Muscle of leg (tissue), 16 donors: Measurements from ENCODE around the gene ERN2. TPM values are rescaled to one million over a fixed set of nuclear protein-coding genes. Genes with fewer than 3 reads are reported as not detected.
A peak's percentile ranks its signal among the peaks of the same experiment; 100 is the strongest.
"Not testable (repeated sequence)": the region's sequence is repeated elsewhere in the genome, so short reads cannot be mapped to it uniquely, and the experiment has no call there.

ENCODE experiments used
- DNase-seq: peaks from one replicate; pipeline ENCODE4 v3.0.0; 2013
- H3K27ac ChIP-seq: one replicate; pipeline ENCODE4 v1.5.1; 2013; ENCODE audit warnings: mild to moderate bottlenecking, low read length, control low read depth
- H3K27me3 ChIP-seq: one replicate; pipeline ENCODE4 v1.6.1; 2013; ENCODE audit warnings: low read length; ENCODE audit not compliant: control insufficient read depth, insufficient read depth
- H3K36me3 ChIP-seq: one replicate; pipeline ENCODE4 v1.6.1; 2013; ENCODE audit warnings: low read length; ENCODE audit not compliant: control insufficient read depth, insufficient read depth
- H3K4me1 ChIP-seq: one replicate; pipeline ENCODE4 v1.6.1; 2013; ENCODE audit warnings: low read length; ENCODE audit not compliant: control insufficient read depth, insufficient read depth
- H3K4me3 ChIP-seq: one replicate; pipeline ENCODE4 v1.5.1; 2013; ENCODE audit warnings: low read length, control low read depth
- H3K9me3 ChIP-seq: replicated peaks from 2 replicates; pipeline ENCODE4 v1.6.1; 2013; ENCODE audit warnings: low read depth, low read length; ENCODE audit not compliant: control insufficient read depth
- WGBS: methylation state at CpG from one replicate; pipeline ENCODE4 v1.1.5; 2013; ENCODE audit warnings: missing lambda C conversion rate; ENCODE audit not compliant: insufficient coverage; 5-methylcytosine and 5-hydroxymethylcytosine counted together
- long read RNA-seq, 11 donors: transcript quantifications; one replicate each; lab custom pipeline, GENCODE V29; 2026
- polyA plus RNA-seq, 8 donors: library from polyadenylated mRNA; unstranded; fragments of 120-200 nt; gene quantifications; one replicate each; pipeline versions ENCODE4 v1.2.1 to v1.2.3, GENCODE V29; 2013; ENCODE audit warnings: inconsistent platforms in 1 of 8, low replicate concordance in 1 of 8; ENCODE audit not compliant: insufficient read length in 8 of 8, insufficient read depth in 1 of 8
- total RNA-seq: library from RNA; stranded (reverse); fragments of 120-200 nt; gene quantifications from one replicate; pipeline ENCODE4 v1.2.4, GENCODE V29; 2013

ERN2 gene
- total RNA-seq (0.04 TPM), polyA plus RNA-seq (under 1 TPM; 0.05 to 0.28 (median 0.10) TPM)
- long read RNA-seq, donor 1: 0 reads
- long read RNA-seq, donor 2: 0 reads
- long read RNA-seq, donor 3: 0 reads
- long read RNA-seq, donor 4: 0 reads
- long read RNA-seq, donor 5: 0 reads
- long read RNA-seq, donor 6, partial matches to known transcripts: 9 of 9 reads
- long read RNA-seq, donor 6, other reads (novel, unspliced or antisense): 0 of 9 reads
- long read RNA-seq, donor 7: 0 reads
- long read RNA-seq, donor 8: 0 reads
- long read RNA-seq, donor 9: 0 reads
- long read RNA-seq, donor 10: 0 reads
- long read RNA-seq, donor 11: 0 reads

GRCh38 chr16:23712976-23713375, at the start of gene ERN2:
Gene ERN2, minus strand, starts transcription at chr16:23713222. Its CDS starts 35 bp downstream, at chr16:23713187.
- 1% methylated on average over 37 of the region's 37 CpGs for WGBS
- DNase-seq: no peak
- H3K9me3 ChIP-seq: peaks cover 2% of the 10 kb centered on the region
- no peak within 1 kb of the TSS for H3K27ac ChIP-seq
- no peak within 1 kb of the TSS for H3K4me3 ChIP-seq
- H3K4me1 ChIP-seq: no peaks in the 10 kb centered on the region
- H3K27me3 ChIP-seq: peaks cover 31% of the 10 kb centered on the region
- H3K36me3 ChIP-seq: no peaks in the 10 kb centered on the region

- Histone ChIP-seq H3K4me3 (no peak overlapping the region), H3K27ac (no peak overlapping the region), H3K27me3 (peaks cover 39% of the 10 kb centered on the region), H3K36me3 (no peaks in the 10 kb centered on the region), H3K9me3 (no peaks in the 10 kb centered on the region), H3K4me1 (peaks cover 11% of the 10 kb centered on the region)
- DNase-seq: no peak
- WGBS: 100% methylated on average over 1 of the region's 6 CpGs
Observed at GRCh38 chr16:23757937-23758619, 45.1 kb upstream of the ERN2 start.

- H3K4me3 ChIP-seq: no peak overlapping the region
- no peaks in the 10 kb centered on the region for H3K36me3 ChIP-seq
- H3K27me3 ChIP-seq: peaks cover 39% of the 10 kb centered on the region
- no peak overlapping the region for H3K27ac ChIP-seq
- no peak for DNase-seq
- H3K9me3 ChIP-seq: no peaks in the 10 kb centered on the region
- peaks cover 11% of the 10 kb centered on the region for H3K4me1 ChIP-seq
- WGBS: 85% methylated on average over 5 of the region's 9 CpGs
Observed at GRCh38 chr16:23757116-23757515, 44.1 kb upstream of the ERN2 start.

DNA sequence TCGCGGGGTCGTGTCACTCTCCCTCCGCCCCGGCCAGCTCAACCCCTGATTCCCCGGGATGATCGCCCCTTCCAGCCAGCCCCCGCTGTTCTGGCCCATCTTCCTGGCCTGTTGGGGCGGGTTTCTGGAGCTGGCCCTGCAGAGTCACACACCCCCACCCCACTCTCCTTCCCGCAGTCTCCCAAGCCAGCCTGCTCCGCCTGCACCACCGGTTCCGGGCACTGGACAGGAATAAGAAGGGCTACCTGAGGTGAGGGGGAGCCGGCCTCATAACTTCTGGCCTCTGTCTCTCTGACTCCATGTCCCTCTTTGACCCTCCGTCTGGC, 42.4 kb upstream of the ERN2 start:
- no peak overlapping the region for H3K27ac ChIP-seq
- no peaks in the 10 kb centered on the region for H3K9me3 ChIP-seq
- WGBS: 26% methylated on average over 9 of the region's 15 CpGs
- H3K4me3 ChIP-seq: no peak overlapping the region
- H3K36me3 ChIP-seq: no peaks in the 10 kb centered on the region
- DNase-seq: no peak
- H3K4me1 ChIP-seq: peaks cover 11% of the 10 kb centered on the region
- H3K27me3 ChIP-seq: peaks cover 39% of the 10 kb centered on the region

DNA sequence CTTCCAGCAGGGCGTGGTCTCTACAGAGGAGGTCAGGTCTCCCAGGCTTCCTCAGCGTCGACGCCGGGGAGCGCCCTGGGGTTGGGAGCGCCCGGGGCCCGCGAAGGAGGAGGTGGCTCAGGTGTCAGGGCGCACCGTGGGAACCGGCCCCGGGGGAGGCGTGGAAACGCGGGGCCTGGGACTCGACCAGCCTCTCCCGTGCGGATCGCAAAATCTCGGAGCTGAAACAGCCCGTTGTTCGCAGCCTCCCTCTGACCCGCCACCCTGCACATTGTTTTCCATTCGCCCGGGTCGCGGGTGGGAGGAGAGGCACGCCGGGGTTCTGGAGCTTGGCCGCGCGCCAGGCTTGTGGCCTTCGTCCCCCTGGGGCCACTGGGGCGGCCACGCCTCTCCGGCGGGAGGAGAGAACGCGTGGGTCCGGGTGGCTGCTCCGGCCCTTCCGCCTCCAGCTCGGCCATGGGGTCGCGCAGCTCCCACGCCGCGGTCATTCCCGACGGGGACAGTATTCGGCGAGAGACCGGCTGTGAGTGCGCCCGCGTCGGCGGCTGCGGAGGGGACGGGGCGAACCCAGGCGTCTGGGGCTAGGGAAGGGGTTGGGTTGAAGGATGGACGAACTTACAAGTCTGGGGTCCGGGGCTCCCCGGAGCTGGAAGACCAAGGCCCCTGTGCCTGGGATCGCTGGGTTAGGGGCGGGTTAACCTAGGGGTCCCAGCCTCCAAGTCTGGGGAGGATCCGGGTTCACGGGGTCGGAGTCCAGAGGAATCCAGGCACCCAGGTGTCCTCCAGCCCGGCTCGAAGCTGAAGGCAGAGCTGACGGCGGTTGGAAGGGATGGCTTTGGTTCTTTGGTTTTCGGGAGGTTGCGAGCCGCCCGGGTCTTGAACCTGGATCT, 41.8 kb upstream of the ERN2 start, which contains the start of gene CHP2:
TSS of gene CHP2 (plus strand) at position 433 of the 890 bp plus-strand sequence. CDS start at position 457, 24 bp downstream.
- 4% methylated on average over 70 of the region's 80 CpGs for WGBS
- peaks cover 39% of the 10 kb centered on the region for H3K27me3 ChIP-seq

DNA sequence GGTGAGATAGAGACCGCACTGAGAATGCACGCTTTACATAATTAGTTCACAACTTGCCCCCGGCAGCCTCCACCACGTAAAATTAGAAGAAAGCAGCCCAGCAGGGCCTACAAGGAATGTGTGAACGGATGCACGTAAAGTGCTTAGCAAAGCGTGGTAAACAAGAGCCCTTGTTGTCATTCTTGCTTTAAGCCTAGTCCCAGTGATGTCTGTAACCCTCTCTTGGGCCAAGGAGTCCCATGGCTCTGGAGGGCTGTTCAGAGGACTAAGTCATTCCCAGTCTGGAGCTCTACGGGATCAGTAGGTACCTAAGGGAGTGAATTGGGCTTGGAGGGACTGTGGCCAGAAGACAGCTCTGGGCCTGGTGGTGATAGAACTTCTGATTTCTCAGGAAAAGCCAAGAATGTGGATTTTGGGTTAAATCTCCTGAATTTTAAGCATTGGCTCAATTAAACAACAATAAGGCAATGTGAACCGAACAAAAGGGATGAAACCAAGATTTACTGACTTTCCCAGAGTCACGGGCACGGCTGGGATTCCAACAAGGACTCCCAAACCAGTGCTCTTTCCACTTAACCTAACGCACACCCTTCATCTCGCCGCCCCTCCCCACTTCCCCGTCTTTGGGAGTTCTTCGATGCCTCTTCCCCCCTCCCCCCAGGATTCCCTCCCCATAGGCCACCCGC, 41.0 kb upstream of the ERN2 start:
- Histone ChIP-seq H3K36me3 (no peaks in the 10 kb centered on the region), H3K27me3 (peaks cover 39% of the 10 kb centered on the region), H3K9me3 (no peaks in the 10 kb centered on the region), H3K4me3 (no peak overlapping the region), H3K4me1 (peaks cover 11% of the 10 kb centered on the region), H3K27ac (no peak overlapping the region)
- DNase-seq: no peak
- WGBS: 39% methylated on average over 16 of the region's 17 CpGs

More for the DNA sequence above, 41.8 kb upstream of the ERN2 start, which contains the start of gene CHP2:
- H3K4me1 ChIP-seq: peaks cover 11% of the 10 kb centered on the region
- H3K9me3 ChIP-seq: no peaks in the 10 kb centered on the region
- no peak within 1 kb of the TSS for H3K4me3 ChIP-seq
- no peaks in the 10 kb centered on the region for H3K36me3 ChIP-seq
- DNase-seq: peak; percentile 13
- no peak within 1 kb of the TSS for H3K27ac ChIP-seq

- no CpG with 5 or more reads among the region's 1 CpG for WGBS
- H3K27me3 ChIP-seq: peaks cover 28% of the 10 kb centered on the region
- H3K27ac ChIP-seq: not testable (repeated sequence)
Observed at GRCh38 chr16:23751053-23751452, 38.0 kb upstream of the ERN2 start.

GRCh38 chr16:23748630-23749029, 35.6 kb upstream of the ERN2 start:
- WGBS: no CpG with 5 or more reads among the region's 1 CpG
- no peak overlapping the region for H3K4me3 ChIP-seq
- H3K4me1 ChIP-seq: no peaks in the 10 kb centered on the region
- peaks cover 7% of the 10 kb centered on the region for H3K27me3 ChIP-seq
- H3K27ac ChIP-seq: no peak overlapping the region
- DNase-seq: no peak
- H3K9me3 ChIP-seq: no peaks in the 10 kb centered on the region
- no peaks in the 10 kb centered on the region for H3K36me3 ChIP-seq

More at GRCh38 chr16:23751053-23751452, 38.0 kb upstream of the ERN2 start:
- not testable (repeated sequence) for H3K9me3 ChIP-seq, H3K36me3 ChIP-seq, DNase-seq, H3K4me3 ChIP-seq
- H3K4me1 ChIP-seq: peaks cover 11% of the 10 kb centered on the region

- peaks cover 3% of the 10 kb centered on the region for H3K27me3 ChIP-seq
- H3K27ac ChIP-seq: no peak overlapping the region
- H3K36me3 ChIP-seq: no peaks in the 10 kb centered on the region
- WGBS: 33% methylated on average over 1 of the region's 4 CpGs
- no peaks in the 10 kb centered on the region for H3K9me3 ChIP-seq
- H3K4me1 ChIP-seq: no peaks in the 10 kb centered on the region
- DNase-seq: no peak
- H3K4me3 ChIP-seq: no peak overlapping the region
Observed at GRCh38 chr16:23745263-23745662, 32.2 kb upstream of the ERN2 start.
